Activated CD4-positive, alpha-beta T cell treated with anti-CD3 and anti-CD28 coated beads for 1 hour (primary cell): ENCODE results near the gene SMARCA2.

ENCODE experiments used
- DNase-seq: peaks from one replicate; pipeline ENCODE4 v3.0.0-alpha.2; 2020

The SMARCA2 gene

DNA sequence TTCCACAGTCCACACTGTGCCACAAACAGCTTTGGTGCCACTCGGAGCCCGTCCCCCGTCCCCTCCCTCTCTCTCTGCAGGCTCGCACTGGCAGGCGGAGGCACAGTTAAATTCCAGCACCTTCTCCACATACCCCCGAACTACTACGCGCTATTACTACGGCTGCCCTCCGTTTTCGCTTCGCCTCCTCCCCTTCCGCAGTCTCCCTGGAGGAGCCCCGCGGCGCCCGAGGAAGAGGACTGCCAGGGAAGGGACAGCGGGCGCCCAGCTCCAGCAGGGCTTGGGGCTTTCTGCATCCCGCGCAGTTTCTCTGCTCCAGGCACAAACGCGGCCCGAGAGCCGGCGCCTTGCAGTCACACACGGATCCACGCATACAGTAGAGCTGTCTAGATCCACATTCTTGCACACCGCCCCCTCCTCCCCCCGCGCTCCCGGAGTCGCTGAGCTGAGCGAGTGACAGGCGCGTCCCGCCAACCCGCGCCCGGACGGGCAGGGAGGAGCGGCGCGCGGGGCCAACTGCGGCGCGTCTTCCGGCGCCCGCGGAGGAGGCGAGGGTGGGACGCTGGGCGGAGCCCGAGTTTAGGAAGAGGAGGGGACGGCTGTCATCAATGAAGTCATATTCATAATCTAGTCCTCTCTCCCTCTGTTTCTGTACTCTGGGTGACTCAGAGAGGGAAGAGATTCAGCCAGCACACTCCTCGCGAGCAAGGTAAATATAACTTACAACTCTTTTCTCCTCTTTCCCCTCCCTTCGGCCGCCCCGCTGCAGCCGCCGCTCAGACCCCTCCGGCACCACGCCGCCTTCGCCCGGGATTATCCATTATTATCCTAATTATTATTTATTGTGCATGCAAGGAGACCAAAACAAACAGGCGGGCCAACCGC lies at the start of gene SMARCA2:
TSS of gene SMARCA2 (plus strand) at position 652 of the 885 bp plus-strand sequence. CDS start 13,676 bp downstream, outside the sequence.
- peak; percentile 96 for DNase-seq

DNA sequence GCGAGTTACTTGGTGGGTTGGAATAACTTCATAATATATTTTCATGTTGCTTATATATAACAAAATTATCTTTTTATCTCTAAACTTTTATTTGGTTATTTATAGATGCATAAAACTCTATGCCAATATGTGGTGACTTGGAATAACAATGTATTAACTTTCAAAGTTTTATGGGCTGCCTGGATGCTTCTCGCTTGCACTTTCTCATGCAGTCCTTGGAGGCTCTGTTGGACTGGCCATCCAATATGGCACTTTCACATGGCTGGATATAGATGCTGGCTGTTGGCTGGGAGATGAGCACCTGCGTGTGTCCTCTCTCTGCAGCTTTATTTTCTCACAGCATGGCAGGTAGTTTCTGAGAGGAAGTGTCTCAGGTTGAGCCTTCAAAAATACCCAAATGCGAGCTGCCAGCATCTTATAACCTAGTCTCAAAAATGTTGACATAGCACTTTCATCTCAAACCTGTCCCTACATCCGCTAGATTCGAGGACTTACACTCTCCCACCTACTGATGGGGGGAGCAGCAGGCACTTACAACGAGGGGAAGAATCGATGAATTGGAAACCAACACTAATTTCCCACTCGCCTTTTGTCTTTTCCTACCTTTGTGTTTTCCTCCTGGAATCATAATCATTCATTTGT lies 48.3 kb upstream of the SMARCA2 start:
- no peak for DNase-seq

DNA sequence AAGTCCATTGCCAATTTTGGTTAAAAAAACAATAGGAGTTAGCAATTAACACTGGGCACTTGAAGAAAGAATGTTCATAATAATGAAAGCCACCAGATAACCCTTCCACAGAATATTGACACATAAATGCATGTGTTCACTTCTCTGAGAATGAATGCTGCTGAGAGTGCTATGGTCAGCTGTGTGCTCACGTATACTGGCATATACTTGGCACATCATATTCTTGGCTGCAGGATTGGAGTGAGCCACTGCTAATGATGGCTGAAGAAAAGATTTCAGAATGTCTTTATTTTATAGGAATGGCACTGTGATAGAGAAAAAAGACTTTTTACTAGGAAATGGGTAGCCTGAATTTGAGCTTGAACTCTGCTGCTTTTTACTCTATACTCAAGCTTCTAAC lies 46.0 kb upstream of the SMARCA2 start:
- no peak for DNase-seq

DNA sequence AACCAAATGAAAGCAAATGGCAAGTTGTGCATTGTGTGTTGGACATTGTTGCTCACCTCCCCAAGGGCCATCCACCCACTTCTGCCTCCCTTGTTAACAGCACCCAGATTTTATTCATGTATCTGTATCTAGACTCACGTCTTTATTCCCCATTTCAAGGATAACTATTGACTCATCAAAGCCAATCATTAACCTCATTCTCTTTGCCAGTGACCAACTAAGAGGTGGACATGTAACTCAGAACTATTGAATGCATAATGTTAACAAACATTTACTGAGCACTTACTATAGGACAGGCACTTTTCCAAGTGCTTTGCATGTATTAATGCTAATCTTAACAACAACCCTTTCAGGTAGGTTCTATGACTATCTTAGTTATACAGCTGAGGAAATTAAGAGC lies 45.2 kb upstream of the SMARCA2 start:
- no peak for DNase-seq

DNA sequence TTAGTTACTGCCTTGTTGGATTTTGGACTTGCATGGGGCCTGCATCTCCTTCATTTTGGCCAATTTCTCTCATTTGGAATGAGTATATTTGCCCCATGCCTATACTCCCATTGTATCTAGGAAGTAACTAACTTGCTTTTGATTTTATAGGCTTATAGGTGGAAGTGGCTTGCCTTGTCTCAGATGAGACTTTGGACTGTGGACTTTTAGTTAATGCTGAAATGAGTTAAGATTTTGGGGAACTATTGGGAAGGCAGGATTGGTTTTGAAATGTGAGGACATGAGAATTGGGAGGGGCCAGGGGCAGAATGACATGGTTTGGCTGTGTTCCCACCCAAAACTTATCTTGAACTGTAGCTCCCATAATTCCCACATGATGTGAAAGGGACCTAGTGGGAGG lies 42.5 kb upstream of the SMARCA2 start:
- no peak for DNase-seq

DNA sequence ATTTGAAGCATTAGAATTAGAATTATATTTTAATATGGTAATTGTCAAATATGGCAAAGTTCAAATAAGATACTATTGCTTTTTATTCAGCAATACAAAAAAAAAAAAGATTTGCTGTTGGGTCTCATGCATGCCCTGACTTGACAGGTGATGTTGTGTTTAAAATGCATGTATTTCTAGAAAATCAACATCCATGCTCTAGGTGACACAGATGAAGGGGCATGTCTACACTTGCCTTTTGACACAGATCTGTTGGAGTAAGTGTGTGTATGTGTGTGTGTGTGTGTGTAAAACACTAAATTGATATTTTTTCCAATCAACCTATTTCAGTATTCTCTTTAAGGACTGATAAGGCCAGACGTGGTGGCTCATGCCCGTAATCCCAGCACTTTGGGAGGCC lies 38.1 kb upstream of the SMARCA2 start:
- no peak for DNase-seq

DNA sequence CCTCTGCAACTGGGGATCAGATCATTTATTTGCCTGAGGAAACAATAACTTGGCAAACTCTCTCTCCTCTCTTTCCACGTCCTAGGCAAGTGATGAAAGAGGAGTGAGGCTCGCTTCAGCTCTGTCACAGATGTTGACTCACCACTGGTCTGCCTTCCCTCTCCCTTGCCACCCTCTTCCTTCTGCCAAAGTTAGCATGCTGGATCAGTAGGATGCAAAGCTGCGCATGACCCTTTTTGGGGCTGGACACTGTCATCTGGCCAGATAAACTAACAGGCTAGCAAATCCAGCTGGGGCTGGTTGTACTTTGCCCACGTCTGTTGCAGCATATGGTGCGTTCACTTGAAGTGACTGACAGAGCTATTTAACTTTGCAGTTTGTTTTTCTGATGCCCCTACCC lies 36.2 kb upstream of the SMARCA2 start:
- no peak for DNase-seq

DNA sequence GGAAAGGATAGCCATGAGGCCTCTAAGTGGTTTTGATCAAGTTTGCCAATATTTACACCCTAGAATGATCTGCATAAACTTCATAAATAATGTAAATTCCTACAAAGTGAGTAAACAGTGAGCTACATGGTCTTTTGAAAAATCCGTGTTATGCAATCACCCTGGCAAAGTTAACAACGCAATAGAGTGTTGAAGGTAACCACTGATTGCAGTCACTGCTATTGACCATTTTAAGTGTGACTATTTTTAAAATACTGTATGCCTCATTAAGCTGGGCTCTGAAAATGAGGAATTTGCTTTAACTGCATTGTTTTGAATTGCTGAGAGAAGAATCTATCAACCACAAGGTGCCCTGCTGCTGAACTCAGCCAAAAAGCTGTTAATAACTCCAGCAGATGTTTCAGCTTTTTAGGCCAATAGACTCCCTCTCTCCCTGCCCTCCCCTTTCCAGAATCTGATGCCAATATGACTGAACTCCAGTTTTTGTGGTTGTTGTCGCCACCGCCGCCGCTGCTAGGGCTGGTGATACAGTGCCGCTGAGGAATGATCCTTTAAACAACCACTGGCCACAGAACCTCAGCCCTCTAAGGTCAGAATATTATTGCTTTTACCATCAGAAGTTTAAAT lies 35.3 kb upstream of the SMARCA2 start:
- DNase-seq = no peak

DNA sequence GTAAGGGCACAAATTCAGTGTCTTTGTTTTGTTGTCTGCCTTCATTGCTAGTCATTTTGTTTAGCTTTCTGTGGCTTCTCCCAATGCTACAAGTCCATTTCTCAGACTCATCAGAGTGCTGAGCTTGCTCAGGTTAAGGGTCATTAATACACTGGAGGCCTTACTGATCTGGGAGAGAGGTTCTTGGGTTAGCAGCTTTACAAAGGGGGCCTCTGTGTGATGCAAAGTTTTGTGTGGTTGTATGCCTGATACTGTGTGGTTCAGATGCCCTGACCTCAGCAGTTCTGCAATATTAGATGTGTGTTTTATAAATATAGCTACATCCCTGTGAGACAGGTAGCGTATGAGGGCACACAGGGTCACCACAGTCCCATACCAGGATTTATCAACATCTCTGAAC lies 34.8 kb upstream of the SMARCA2 start:
- DNase-seq = no peak

DNA sequence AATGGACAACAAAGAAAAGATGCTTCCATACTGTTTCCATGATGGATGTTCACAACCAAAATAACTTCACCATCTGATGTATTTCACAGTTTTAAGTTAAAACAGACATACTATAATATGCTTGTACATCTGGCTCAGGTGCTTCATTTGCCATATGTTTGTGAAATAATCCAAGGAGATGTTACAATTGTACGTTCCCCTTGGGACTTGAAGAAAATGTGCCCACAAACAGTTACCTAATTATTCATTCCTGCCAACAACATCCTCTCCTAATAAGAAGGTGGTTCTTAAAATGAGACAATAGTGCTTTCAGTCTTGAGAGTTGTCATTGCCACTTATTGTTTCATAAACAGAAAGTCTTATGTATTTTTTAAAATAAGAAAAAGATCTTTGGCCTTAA lies 33.1 kb upstream of the SMARCA2 start:
- DNase-seq = no peak

DNA sequence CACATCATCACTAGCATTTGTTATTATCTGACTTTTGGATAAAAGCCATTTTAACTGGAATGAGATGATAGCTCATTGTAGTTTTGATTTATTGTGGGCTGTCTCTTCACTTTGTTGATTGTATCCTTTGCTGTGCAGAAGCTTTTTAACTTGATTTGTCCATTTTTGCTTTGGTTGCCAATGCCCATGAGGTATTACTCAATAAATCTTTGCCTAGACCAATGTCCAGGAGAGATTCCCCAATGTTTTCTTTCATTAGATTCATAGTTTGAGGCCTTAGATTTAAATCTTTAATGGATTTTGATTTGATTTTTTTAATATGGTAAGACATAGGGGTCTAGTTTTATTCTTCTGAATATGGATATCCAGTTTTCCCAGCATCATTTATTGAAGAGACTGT lies 28.8 kb upstream of the SMARCA2 start:
- DNase-seq = no peak

DNA sequence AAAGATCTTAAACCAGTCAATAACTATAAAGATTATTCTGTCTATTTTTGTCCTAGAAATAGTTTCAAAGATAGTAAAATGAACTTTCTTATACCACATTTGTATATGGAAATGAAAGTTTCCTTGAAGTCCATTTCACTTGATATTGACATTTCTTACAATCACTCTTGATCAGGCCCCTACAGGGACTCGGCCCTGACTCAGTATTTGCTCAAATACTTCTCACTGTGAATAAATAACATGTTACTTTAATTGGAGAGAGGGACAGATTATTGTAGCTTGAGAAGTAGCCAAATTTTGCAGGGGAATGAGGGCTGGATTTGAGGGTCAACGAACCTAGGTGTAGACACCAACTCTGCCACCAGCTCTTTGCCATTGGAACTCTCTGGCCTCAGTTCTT lies 25.6 kb upstream of the SMARCA2 start:
- no peak for DNase-seq

DNA sequence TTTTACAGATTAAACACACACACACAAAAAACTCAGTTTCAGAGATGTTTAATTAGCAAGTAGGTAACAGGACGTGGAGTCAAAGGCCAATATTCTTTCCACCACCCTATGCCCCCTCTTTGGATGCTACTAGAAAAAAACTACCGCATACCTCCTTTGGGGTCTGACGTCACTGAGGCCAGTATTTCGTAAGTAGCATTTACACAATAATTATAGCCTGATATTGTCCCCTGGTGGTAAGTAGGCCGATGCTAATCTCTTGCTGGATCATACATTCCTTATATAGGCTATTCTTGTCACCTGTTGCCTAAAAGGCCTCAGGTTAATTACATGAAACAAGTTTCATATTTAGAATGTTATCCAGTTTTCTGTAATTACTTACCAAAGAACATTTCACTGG lies 21.0 kb upstream of the SMARCA2 start:
- no peak for DNase-seq

DNA sequence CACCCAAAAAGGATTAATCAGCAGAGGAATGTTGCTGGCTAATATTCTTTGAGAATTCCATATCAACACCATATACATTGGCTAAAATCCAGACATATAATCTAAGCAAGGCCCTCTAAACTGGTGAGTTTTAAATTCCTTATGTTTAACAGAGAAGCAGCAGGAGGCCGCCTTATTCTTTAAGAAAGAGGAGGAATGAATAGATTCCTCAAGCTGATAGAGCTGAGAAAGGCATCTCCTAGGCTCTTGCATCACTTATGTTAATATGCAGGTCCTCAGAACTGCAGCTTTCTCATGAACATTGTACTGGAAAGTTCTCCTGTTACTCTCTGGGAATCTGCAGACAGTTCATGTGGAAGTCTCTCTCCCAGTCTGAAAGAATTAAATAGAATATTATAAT lies 20.1 kb upstream of the SMARCA2 start:
- no peak for DNase-seq

DNA sequence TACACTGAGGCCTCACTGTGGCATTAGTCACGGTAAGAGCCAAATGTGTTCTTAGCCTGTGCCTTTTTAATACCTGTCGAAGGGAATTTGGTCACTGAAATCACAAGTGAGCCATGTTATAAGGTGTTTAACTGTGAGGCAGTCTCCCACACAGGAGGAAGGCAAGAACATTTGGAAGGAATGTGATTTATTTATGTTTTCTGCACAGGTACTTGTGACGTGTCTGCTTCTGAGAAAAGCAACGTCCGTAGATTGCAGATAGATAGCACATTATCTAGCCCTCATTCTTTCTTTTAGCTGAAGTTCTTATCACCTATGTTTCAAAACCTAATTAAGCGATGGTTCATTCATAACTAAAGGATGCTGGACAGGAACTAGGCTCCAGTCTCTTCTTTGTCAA lies 19.0 kb upstream of the SMARCA2 start:
- DNase-seq = no peak

DNA sequence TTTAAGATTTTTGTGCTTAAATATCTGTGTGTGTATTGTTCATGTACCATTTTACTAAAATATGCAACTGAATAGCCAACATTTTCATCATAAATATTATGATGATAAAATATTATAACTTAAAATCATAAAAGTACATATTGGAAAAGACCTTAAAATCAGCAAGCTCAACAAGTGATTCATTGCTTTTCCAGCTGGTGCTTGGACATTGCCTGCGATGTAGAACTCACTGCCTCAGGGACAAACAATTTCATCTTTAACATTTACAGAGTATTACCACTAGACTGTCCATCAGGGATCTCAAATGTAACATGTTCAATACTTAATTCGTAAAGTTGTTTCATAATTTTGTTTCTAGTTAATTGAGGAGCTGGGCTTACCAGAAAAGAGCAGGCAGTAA lies 17.5 kb upstream of the SMARCA2 start:
- DNase-seq = no peak

DNA sequence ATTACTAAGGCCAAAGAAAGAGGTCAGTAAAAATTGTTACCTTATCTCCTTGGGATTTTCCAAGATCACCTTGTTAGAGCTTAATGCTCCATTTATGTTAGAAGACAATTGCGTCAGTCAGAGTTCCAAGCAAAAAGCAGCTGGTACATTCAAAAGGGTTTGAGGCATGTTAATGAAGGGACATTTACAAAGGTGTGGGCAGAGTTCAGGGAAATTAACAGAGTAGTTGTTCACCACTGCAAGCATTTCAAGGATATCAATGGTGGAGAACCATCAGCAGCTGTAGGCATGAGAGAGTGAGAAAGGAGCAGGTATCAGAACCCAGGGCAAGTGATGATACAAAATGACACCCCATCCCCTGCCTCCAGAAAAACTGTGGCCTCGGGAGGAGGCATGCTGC lies 17.0 kb upstream of the SMARCA2 start:
- DNase-seq = no peak

DNA sequence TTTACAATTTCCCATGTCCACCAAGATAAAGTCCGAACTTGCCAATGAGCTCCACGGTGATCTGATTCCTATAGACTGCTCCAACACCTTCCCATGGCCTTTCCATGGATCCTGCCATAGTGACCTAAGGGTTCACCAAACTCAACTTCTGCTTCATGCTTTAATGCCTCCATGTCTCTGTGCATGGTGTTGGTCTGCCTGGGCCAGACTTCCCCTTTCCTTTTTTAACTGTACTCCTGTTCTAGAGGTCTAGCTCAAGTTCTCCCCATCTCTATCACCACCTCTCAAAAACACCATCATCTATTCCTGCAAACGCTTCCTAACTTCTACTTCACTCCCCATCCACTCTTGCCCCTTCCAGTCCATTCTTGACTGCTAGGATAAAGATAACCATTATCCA lies 14.8 kb upstream of the SMARCA2 start:
- DNase-seq = no peak

DNA sequence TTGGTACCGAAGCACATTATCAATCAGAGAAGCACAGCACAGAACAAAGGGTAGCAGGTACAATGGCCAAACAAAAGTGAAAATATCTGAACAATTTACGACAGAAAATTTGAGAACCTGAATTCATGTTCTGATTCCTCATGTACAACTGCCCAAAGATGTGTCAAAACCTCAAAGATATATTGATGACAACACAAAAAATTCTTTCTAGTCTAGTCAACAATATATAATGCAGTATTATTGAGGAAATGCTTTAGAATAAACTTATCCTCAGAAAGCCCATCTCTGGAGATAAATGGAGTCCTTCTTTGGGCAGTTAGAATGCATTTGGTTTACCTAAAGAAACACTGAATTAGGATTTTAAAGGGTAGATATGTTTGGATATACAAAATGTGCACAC lies 6.8 kb upstream of the SMARCA2 start:
- DNase-seq = no peak

DNA sequence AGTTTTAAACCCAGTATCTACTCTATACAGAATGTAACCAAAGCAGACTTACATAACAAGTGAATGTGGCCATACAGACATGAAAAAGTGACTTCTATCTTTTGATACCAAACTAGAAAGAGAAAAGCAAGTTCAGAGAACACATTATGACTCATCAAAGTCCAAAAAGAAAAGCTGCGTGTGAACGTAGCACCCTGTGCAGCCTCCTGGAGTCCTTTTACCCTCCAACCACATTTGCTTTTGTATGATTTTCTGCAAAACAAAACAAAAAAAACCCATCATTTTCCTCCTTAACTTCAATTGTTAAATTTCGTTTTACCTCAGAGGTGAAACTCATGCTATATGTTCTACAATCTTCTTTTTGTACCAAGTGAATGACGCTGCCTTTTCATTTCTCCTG lies 2.8 kb upstream of the SMARCA2 start:
- DNase-seq = no peak

DNA sequence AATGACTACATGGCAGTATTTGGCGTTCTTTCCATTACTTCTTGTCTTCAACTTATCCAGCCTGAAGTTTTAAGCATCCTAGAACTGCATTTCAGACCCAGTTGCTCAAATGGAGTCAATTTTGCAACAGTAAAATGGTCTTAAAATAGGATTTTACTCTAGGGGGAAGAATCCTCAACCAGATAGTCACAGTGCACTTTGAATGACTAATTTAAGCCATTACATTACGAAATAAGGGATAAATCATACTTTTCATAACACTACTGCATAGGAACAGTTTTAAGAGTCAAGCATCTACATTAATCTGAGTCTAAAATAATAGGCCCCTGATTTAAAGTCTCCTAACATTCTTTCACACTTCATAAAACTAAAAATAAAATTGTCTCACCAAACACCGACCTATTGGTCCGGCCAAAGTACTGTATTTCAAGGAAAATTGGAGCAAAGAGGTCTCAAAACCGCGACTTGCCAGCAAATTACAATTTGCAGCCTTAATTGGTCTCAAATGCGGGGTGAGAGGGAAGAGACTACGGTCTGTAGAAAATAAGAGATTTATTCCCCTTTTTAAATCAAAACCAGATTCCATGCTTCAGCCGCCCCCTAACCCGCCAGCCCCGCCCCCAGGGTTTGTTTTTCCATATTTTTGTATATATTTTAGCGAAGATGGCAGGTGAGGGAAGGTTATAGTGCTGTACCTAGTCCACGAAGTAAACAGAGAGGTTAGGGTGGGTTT lies 1.2 kb upstream of the SMARCA2 start:
- no peak for DNase-seq

DNA sequence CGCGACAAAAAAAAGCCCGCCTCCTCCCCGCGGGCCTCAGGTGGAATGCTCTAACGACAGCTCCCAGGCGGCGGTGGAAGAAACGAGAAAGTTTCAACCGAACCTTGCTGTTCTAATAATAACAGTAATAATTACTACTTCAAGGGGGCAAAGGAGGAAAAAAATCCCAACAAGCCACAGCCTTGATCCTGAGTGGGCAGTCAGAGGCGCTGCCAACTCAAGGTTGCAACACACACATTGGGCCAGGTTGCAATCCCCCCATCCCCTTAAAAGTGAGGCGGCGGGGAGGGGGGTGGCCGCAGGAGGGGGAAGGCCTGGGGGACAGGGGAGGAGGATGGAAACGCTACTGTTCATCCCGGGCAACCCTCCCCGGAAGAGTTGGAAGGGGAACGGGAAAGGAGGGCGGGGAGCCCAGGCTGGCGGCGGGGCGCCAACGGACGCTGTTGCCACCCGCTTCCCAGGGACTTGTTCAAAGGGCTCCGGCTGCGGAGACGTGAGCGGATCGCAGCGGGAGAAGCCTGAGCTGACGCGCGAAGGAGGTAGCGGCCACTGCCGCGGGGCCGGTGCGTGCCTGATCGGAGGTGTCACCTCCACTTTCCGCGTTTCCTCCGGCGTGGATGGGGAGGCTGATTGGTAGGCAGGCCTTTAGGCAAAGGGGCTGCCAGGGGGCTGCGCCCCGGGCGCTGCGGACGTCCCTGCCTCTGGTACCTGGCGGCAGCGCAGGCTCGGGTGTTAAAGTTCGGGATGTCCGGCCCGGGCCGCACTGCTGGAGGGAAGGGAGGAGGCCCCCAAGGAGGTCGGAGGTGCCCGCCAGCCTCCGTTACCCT lies 647 bp downstream of the SMARCA2 start:
- peak; percentile 29 for DNase-seq
